ENCODE data around the gene HIGD1A. TPM values are rescaled to one million over a fixed set of nuclear protein-coding genes. Genes with fewer than 3 reads are reported as not detected.

The HIGD1A gene
- total and polyA plus RNA-seq, 2 of the 8 experiments (the other 6 are each of a cell fraction or from before 2014, with no cell fraction given), result 67.3 to 95.4 TPM

DNA sequence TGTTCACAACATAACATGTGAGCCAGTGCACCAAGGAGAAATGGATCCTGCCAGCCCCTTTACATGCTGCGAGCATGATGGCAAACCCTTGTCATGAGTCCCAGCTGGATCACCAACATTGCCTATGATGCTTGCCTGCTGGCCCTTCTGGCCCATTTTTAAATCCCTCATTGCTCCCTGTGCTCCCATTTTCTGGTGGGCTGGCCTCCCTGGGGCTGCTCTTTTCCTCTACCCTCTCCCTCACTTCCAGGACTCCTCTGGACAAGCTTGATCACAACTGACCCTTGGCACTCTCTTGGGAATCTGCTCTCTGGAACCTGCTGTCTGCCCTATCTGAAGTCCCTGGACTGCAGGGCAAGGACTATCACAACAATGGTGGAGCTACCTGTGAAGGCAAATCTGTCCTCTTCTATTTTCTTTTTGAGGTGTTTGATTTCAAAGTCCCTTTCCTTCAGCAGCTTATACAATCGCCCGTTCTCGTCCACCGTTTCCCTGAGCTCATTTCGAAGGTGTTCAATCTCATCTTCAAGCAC lies 47.5 kb downstream of the HIGD1A start (continued):
- no peak for TF ChIP-seq RAD21 (IDR thresholded peaks at IDR 0.05 in 1 of 2, conservative IDR thresholded peaks at IDR 0.05 in 1 of 2; ENCODE audit: low read depth in 2 of 2, low read length in 2 of 2)
- no peak for TF ChIP-seq CTBP2 (IDR thresholded peaks at IDR 0.05; ENCODE audit: borderline replicate concordance, insufficient read depth, insufficient read length, low read length)
- no peak for TF ChIP-seq CBX5 (IDR thresholded peaks at IDR 0.05; ENCODE audit: low read depth, low read length)

Measured in H1 (cell line).